Stimulated activated CD4-positive, alpha-beta T cell treated with anti-CD3 and anti-CD28 coated beads, Interleukin-4, amount 100 ng/mL, for 24 hours (primary cell): Measurements from ENCODE around the gene ZNF608.

Experiments
- DNase-seq: peaks from one replicate; pipeline ENCODE4 v3.0.0-alpha.2; 2020

Gene ZNF608

DNA sequence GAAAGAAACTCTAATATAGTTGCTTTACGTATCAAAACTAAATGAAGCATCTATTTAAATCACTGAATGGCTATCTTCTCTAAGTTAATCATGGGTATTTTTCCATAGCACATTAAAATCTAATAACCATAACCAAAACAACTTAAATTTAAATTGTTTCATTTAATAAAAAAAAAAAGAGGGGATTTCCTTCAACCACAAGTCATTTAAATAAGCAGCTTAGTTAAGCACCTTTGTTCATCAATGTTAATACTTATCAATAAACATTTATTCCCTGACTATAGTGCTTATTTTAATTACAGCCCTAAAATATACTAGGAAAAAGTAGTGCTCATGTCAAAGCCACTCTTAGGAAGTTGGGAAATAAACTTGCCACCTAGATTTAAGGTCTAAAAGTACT is 30.3 kb downstream of the ZNF608 start:
- no peak for DNase-seq

DNA sequence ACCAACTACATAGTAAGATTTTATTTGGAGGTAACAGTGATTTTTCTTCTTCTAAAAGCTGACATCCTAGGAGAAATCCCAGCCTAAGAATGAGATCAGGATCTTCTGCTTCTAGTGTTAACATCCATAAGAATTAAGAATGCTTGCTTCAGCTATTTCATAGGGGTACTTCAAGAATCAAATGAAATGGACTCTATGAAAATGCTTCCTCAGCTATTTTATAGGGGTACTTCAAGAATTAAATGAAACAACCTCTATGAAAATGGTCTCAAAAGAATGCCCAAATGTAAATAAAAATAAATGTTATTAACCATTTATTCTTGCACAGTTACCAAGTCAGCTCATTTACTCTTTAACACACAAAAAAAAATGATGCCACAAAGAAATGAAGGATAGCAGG is 31.5 kb downstream of the ZNF608 start:
- DNase-seq, result no peak

DNA sequence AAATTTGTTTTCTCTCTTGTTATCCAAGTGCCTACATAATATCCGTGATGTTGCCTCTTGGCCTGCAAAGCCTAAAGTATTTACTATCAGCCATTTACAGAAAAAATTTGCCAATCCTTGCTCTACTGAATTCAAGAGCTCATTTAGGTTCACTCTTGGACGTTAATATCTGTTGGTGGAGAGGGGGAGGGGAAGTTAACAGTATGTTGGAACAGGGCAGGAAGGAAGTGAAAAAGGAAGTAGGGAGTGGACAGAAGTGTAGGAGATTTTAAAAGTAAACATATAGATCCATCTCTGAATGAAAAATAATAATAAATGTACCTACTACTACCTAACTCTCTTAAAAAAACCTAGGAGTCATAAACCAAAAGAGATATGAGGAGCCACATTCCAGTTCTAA is 32.8 kb downstream of the ZNF608 start:
- DNase-seq, result no peak

- no peak for DNase-seq
Observed at GRCh38 chr5:124712731-124713305, 33.6 kb downstream of the ZNF608 start.

DNA sequence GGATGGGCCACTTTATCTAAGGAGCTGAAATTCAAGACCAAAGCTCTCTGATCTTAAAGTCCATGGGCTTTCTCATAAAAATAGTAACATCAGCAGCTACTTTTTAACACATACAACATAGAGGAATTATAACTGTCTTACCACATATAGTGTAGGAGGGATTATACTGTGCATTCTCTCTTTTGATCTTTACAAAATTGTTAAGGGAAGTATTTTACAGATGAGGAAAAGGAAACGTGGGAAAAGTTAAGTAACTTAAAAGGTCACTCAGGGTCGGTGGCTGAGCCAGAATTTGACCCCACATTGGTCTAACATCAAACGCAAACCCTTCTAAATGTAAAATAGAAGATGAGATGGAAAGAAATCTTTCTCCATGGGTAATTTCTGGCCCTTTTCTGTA is 38.4 kb downstream of the ZNF608 start:
- DNase-seq, result no peak

DNA sequence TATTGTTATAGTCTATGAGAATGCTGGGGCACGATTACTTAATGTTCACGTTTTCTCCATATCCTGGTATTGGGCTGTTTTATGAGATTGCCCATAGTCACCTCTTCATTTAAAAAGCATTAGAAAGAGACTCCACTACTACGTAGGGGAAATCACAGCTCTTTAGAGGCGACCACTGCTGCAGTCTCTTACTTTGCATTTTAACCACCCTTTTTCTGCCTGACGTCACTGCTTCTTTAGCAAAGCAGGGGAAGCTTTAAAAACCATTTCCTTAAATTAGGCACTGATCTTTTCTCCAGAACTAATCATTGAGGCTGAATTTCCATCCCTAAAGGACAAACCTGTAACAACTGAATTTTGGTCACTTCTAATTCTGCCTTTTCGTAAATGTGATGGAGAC is 38.9 kb downstream of the ZNF608 start:
- no peak for DNase-seq

GRCh38 chr5:124706729-124707361 is 39.6 kb downstream of the ZNF608 start:
- DNase-seq, result no peak

- DNase-seq, result no peak
Observed at GRCh38 chr5:124706051-124706450, 40.4 kb downstream of the ZNF608 start.

GRCh38 chr5:124705577-124705976 is 40.9 kb downstream of the ZNF608 start:
- DNase-seq, result no peak

DNA sequence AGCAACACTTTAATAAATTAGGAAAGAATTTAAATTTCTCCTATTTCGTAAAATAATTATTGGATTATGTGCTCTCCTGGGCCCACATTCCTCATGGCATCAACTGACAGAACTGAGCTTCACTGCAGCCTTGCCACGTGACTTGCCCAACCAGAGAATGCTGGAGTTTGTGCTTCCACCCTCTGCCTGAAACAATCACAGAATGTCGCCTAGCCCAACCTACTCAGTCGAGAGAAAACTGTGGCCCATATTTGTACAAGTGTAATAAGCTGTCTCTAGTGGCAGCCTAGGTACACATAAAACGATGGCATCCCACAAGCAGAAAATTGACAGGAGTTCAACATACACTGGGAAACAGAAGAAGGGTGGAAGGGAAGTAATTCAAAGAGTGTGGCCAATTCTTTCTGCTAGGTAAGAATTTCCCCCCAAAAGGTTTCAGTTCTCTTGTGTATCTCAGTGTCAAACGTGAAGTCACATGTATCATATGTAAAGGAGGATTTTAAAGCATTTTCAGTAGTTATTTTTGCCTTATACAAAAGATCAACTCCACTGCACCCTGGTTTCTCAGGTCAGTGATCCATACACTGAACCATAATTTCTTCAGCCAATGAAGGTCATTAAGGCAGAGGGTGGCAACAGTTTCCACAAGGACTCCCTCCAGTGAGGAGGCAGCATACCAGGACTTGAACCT is 41.7 kb downstream of the ZNF608 start:
- DNase-seq, result no peak

DNA sequence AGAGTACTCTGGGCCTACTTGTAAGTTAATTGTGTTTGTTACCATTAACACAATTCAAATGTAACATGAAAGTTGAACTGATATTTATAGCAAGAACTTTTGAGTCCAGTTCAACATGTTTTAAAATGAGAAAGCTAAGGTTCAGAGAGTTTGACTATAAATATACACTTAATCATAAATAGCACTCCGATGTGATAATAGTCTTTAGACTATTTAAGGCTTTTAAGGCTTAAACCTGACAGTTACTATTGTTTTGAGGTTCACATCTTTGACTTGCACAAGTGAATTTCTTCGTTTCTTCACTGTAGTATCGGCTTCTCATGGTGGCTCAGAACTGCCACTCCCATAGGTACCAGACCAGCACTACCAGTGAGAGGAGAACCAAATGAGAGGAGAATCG is 42.4 kb downstream of the ZNF608 start:
- no peak for DNase-seq

GRCh38 chr5:124702525-124702924 is 43.9 kb downstream of the ZNF608 start:
- no peak for DNase-seq

- no peak for DNase-seq
Observed at GRCh38 chr5:124701873-124702425, 44.5 kb downstream of the ZNF608 start.

- no peak for DNase-seq
Observed at GRCh38 chr5:124701016-124701415, 45.4 kb downstream of the ZNF608 start.

DNA sequence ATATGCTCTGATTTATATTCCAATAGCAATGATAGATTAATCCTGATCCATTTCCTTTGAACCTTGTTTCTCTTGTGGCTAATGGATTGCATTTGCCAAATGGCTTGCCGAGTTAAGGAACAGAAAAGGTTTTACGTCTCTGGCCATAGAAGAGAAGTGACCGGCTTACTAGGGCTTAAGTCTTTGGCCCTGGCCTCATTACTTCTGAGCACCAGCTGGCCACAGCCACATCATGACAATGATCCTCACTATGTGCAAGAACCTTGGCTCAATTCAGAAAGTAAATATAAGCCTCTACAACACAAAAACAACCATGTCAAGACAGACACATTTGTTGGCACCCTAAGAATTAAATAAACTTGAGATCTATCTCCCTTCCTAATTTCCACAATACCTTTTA is 46.1 kb downstream of the ZNF608 start:
- DNase-seq, result no peak

- DNase-seq, result no peak
Observed at GRCh38 chr5:124698770-124699169, 47.7 kb downstream of the ZNF608 start.

DNA sequence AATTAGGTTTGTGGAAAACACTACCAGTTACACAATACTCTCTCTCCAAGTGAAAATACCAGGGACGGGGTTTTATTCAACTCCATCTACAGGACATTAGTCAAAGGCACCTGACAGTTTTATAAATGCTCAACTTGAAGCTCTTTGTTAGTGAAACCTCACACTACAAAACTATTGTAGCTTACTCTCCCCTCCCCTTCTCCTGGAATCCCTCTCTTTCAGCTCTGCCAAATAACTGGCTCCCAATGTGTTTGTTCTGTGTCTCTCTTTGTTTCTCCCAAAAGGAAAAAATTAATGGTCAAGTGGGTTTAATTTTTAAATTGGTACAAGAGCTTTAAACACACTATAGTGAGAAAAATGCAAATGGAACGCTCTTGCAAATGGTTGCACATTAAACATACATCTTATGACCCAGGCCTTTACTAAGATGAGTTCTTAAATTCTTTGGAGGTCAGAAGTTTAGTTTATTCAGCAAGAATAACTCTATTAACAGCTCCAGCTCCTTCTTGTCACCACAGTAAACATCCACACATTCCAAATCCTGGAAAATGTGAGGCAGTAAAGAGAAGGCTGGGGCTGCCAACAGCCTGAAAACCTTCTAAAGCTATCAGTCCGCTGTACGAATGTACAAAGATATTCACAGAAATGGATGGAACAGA is 48.4 kb downstream of the ZNF608 start:
- no peak for DNase-seq

GRCh38 chr5:124697501-124697900 is 48.9 kb downstream of the ZNF608 start:
- DNase-seq, result no peak

- DNase-seq, result no peak
Observed at GRCh38 chr5:124696898-124697297, 49.5 kb downstream of the ZNF608 start.
